ENCODE measurements around the gene NAA10. TPM values are rescaled to one million over a fixed set of nuclear protein-coding genes. Genes with fewer than 3 reads are reported as not detected.

NAA10 gene
- total RNA-seq, 1 experiment from 2014 or later = 246 TPM

DNA sequence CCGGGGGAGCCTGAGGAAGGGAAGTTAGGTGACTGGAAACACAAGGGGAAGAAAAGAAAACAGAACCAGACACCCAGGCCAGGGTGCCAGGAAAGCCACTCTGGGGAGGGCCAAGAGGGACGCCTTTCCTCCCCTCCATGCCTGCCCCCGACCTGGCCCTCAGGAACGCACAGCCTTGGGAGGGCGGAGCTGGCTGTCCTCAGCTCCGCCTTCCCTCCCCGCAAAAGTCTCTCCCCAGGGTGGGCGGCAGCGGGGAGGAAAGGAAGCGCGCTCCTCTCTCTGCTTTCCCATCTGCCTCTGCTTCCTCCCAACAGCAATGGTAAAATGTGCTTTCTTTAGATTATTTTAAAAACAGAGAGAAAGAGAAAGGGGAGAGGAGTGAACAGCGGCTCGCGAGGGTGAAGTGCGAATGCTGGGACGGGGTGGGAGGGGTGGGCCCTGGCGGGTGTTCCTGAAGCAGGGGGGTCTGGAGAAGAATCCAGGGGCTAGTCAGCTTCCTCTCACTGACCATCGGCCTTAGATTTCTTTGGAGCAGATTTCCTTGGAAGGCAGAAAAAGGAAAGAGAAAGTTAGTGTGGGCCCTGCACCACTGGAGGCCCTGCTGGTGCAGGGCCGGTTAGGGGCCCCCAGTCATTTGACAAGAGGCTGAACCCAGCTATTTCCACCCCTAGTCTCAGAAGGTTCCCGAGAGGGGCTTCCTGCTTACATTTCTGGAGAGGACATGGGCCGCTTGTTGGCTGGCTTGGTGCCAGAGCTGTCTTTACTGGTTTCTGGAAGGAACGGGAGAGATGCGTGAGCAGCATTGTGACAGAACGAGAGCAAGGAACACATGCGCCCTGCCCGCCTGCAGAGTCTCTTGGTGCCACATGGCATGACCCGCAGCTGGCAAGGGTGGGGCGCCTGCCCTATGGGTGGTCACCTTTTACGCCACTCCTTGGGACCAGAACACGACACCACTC lies 14.3 kb upstream of the NAA10 start:
- ChIA-PET POLR2A (interaction anchor here (0.5 to 1.6 kb wide), 2 partner anchors 21 kb away, joined by 3 to 5 read pairs; no protein-coding TSS in a partner anchor), CTCF (interaction anchor here (4.8 kb wide), 1 partner anchor 24 kb away, joined by 45 read pairs; the partner anchor contains the start of gene ARHGAP4)
- no TSS peak for BruUV-seq (replicated peaks)
- no peak for ATAC-seq
- Histone ChIP-seq H3K27me3 (ENCODE audit: control insufficient read depth, insufficient read depth, low read length) (no peaks in the 10 kb centered on the region), H3K4me1 (ENCODE audit: control insufficient read depth, insufficient read depth, low read length) (peaks cover 22% of the 10 kb centered on the region), H3K36me3 (ENCODE audit: control insufficient read depth, insufficient read depth, low read length) (peaks cover 2% of the 10 kb centered on the region), H3K4me3 (ENCODE audit: low read depth in 2 of 2, low read length in 2 of 2) (no peak overlapping the region), H3K9me3 (ENCODE audit: control insufficient read depth, insufficient read depth, low read depth, low read length) (no peaks in the 10 kb centered on the region), H3K27ac (ENCODE audit: low read length) (peak overlapping the region; percentile 44; the same call in 1 of the 2 replicates)
- in situ Hi-C loops (cut with HindIII; ENCODE audit: low pct_unique_long_range_greater_than_20kb, low sequenced_read_pairs) (no loop called here), intact Hi-C loops (cut with micrococcal nuclease; ENCODE audit: unreplicated experiment) (no loop called here)
- no peak for DNase-seq (ENCODE audit: low read depth, low spot score)
- TF ChIP-seq, protein P1, sequence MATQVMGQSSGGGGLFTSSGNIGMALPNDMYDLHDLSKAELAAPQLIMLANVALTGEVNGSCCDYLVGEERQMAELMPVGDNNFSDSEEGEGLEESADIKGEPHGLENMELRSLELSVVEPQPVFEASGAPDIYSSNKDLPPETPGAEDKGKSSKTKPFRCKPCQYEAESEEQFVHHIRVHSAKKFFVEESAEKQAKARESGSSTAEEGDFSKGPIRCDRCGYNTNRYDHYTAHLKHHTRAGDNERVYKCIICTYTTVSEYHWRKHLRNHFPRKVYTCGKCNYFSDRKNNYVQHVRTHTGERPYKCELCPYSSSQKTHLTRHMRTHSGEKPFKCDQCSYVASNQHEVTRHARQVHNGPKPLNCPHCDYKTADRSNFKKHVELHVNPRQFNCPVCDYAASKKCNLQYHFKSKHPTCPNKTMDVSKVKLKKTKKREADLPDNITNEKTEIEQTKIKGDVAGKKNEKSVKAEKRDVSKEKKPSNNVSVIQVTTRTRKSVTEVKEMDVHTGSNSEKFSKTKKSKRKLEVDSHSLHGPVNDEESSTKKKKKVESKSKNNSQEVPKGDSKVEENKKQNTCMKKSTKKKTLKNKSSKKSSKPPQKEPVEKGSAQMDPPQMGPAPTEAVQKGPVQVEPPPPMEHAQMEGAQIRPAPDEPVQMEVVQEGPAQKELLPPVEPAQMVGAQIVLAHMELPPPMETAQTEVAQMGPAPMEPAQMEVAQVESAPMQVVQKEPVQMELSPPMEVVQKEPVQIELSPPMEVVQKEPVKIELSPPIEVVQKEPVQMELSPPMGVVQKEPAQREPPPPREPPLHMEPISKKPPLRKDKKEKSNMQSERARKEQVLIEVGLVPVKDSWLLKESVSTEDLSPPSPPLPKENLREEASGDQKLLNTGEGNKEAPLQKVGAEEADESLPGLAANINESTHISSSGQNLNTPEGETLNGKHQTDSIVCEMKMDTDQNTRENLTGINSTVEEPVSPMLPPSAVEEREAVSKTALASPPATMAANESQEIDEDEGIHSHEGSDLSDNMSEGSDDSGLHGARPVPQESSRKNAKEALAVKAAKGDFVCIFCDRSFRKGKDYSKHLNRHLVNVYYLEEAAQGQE (IDR thresholded peaks at IDR 0.05; ENCODE audit: insufficient read depth in 1 of 2, low read depth in 2 of 2, low read length in 1 of 2) = no peak
- no peak for TF ChIP-seq CTCF (IDR thresholded peaks at IDR 0.05)
- no peak for TF ChIP-seq POLR2AphosphoS5 (IDR thresholded peaks at IDR 0.05; ENCODE audit: low read depth, low read length)
- no peak for TF ChIP-seq SIN3A (IDR thresholded peaks at IDR 0.05; ENCODE audit: borderline replicate concordance, insufficient read depth, low read depth, low read length)
- TF ChIP-seq TCF7L2 (IDR thresholded peaks at IDR 0.05; ENCODE audit: low read depth, low read length) = no peak

DNA sequence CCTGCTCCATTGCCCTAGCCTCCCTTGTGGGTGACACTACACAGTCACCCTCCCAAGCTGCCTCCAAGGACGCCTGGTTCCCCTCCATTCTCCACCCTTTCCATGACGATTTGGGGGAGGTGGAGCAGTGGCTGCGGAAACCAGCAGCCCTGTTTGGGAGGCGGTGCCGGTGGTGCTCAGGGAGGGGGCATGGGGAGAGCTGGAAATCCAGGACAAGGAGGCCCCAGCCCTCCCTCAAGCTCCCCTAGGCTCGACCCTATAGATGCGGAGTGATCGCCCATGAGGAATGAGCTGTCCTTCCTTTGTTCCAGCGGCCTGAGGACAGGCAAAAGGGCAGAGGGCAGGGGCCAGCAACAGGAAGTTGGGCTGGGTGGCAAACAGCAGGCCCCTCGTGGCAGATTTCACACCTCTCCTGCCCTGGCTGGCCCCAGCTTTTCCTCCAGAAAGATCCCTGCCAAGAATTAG lies 13.2 kb upstream of the NAA10 start:
- TF ChIP-seq CTCF (IDR thresholded peaks at IDR 0.05) (no peak), TCF7L2 (IDR thresholded peaks at IDR 0.05; ENCODE audit: low read depth, low read length) (no peak), POLR2AphosphoS5 (IDR thresholded peaks at IDR 0.05; ENCODE audit: low read depth, low read length) (no peak), SIN3A (IDR thresholded peaks at IDR 0.05; ENCODE audit: borderline replicate concordance, insufficient read depth, low read depth, low read length) (no peak)
- TF ChIP-seq, protein P1 (IDR thresholded peaks at IDR 0.05; ENCODE audit: insufficient read depth in 1 of 2, low read depth in 2 of 2, low read length in 1 of 2) = no peak
- Histone ChIP-seq H3K36me3 (ENCODE audit: control insufficient read depth, insufficient read depth, low read length) (peaks cover 2% of the 10 kb centered on the region), H3K4me3 (ENCODE audit: low read depth in 2 of 2, low read length in 2 of 2) (no peak overlapping the region), H3K27me3 (ENCODE audit: control insufficient read depth, insufficient read depth, low read length) (no peaks in the 10 kb centered on the region), H3K9me3 (ENCODE audit: control insufficient read depth, insufficient read depth, low read depth, low read length) (no peaks in the 10 kb centered on the region), H3K4me1 (ENCODE audit: control insufficient read depth, insufficient read depth, low read length) (peaks cover 22% of the 10 kb centered on the region), H3K27ac (ENCODE audit: low read length) (peak overlapping the region; percentile 56)
- CTCF ChIA-PET = interaction anchor here (4.8 kb wide), 1 partner anchor 23 kb away, joined by 45 read pairs; the partner anchor contains the start of gene ARHGAP4
- intact Hi-C loops (cut with micrococcal nuclease; ENCODE audit: unreplicated experiment) (no loop called here), in situ Hi-C loops (cut with HindIII; ENCODE audit: low pct_unique_long_range_greater_than_20kb, low sequenced_read_pairs) (no loop called here)
- ATAC-seq (peak; percentile 15), DNase-seq (ENCODE audit: low read depth, low spot score) (no peak)
- BruUV-seq (replicated peaks) = no TSS peak
- POLR2A ChIA-PET = interaction anchor here (1.6 kb wide), 1 partner anchor 20 kb away, joined by 5 read pairs; no protein-coding TSS in a partner anchor

All from Panc1 (cell line).